Neutrophil (primary cell): Measurements from ENCODE around the gene HPRT1.

Experiments used
- H3K27ac ChIP-seq: fragments of 200-600 bp; sonication (generic); 2 replicates; pipeline ENCODE4 v1.5.1; 2016; ENCODE audit warnings: mild to moderate bottlenecking, moderate library complexity
- H3K27me3 ChIP-seq: fragments of 200-600 bp; sonication (generic); 2 replicates; pipeline ENCODE4 v1.6.0; 2016; ENCODE audit warnings: mild to moderate bottlenecking
- H3K36me3 ChIP-seq: fragments of 200-600 bp; sonication (generic); 2 replicates; pipeline ENCODE4 v1.5.1; 2017
- H3K4me1 ChIP-seq, 2 experiments: fragments of 200-600 bp in 1 of 2; sonication (generic) in 1 of 2; 1 replicate in 1 of 2; 2 replicates in 1 of 2; pipeline versions ENCODE4 v1.5.1 to v1.6.1; 2013 to 2016; ENCODE audit warnings: low read depth in 1 of 2, low read length in 1 of 2, mild to moderate bottlenecking in 1 of 2, moderate library complexity in 1 of 2; ENCODE audit not compliant: control insufficient read depth in 1 of 2, insufficient read depth in 1 of 2
- H3K4me3 ChIP-seq, 2 experiments: fragments of 200-600 bp in 1 of 2; sonication (generic) in 1 of 2; 1 replicate in 1 of 2; 2 replicates in 1 of 2; pipeline ENCODE4 v1.5.1; 2013 to 2016; ENCODE audit warnings: low read depth in 1 of 2, low read length in 1 of 2, mild to moderate bottlenecking in 1 of 2, moderate library complexity in 1 of 2
- H3K9me3 ChIP-seq: fragments of 200-600 bp; sonication (generic); 2 replicates; pipeline ENCODE4 v1.5.1; 2016
- TF ChIP-seq, protein P1 (sequence below): fragments of 200-600 bp; sonication (generic); IDR thresholded peaks from 2 replicates; pipeline ENCODE4 v1.5.1; 2016; ENCODE audit warnings: antibody characterized with exemption

HPRT1 gene

DNA sequence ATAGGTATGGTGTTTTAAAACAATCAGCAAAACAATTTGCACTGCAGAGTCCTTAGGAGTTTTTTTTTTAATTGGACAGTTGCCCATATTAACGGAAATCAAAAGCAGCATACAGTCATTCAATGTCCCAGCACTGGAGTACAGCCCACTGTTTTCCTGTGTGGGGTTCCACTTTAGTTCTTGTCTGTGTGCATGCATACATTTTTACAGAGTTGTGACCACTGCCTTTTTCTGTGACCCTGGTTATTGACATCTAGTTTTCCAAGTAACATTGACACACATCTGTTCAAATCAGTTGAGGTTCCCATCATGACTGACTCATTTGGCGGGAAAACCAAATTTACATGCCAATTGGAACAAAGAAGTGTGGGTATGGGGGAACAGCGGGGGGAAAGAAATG is 83.3 kb downstream of the HPRT1 start:
- no peak overlapping the region for H3K27ac ChIP-seq
- H3K4me3 ChIP-seq = no peak overlapping the region
- TF ChIP-seq, protein P1, sequence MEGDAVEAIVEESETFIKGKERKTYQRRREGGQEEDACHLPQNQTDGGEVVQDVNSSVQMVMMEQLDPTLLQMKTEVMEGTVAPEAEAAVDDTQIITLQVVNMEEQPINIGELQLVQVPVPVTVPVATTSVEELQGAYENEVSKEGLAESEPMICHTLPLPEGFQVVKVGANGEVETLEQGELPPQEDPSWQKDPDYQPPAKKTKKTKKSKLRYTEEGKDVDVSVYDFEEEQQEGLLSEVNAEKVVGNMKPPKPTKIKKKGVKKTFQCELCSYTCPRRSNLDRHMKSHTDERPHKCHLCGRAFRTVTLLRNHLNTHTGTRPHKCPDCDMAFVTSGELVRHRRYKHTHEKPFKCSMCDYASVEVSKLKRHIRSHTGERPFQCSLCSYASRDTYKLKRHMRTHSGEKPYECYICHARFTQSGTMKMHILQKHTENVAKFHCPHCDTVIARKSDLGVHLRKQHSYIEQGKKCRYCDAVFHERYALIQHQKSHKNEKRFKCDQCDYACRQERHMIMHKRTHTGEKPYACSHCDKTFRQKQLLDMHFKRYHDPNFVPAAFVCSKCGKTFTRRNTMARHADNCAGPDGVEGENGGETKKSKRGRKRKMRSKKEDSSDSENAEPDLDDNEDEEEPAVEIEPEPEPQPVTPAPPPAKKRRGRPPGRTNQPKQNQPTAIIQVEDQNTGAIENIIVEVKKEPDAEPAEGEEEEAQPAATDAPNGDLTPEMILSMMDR = no peak
- H3K36me3 ChIP-seq = no peaks in the 10 kb centered on the region
- no peaks in the 10 kb centered on the region for H3K9me3 ChIP-seq
- peaks cover 10 to 14% of the 10 kb centered on the region in 2 experiments for H3K4me1 ChIP-seq
- no peaks in the 10 kb centered on the region for H3K27me3 ChIP-seq

DNA sequence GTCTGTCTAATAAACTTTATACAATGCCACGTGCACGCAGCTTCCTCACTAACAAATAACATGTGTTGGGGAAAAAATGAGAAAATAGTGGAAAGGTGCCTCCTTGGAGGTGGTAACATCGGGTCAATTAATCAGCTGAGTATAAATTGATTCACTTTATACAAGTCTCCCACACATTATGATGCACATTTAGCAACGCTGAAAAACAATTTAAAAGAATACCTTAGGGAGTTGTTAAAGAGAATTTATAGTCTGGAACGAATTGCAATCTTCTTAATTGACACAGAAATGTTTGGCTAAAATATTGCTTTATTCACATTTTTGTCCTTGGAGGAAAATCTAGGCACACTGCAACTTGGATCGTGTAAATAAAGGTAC is 84.2 kb downstream of the HPRT1 start:
- Histone ChIP-seq H3K4me3 (no peak overlapping the region), H3K9me3 (no peaks in the 10 kb centered on the region), H3K4me1 (peaks cover 11 to 16% of the 10 kb centered on the region in 2 experiments), H3K27ac (no peak overlapping the region), H3K27me3 (no peaks in the 10 kb centered on the region), H3K36me3 (no peaks in the 10 kb centered on the region)
- TF ChIP-seq, protein P1 = no peak

DNA sequence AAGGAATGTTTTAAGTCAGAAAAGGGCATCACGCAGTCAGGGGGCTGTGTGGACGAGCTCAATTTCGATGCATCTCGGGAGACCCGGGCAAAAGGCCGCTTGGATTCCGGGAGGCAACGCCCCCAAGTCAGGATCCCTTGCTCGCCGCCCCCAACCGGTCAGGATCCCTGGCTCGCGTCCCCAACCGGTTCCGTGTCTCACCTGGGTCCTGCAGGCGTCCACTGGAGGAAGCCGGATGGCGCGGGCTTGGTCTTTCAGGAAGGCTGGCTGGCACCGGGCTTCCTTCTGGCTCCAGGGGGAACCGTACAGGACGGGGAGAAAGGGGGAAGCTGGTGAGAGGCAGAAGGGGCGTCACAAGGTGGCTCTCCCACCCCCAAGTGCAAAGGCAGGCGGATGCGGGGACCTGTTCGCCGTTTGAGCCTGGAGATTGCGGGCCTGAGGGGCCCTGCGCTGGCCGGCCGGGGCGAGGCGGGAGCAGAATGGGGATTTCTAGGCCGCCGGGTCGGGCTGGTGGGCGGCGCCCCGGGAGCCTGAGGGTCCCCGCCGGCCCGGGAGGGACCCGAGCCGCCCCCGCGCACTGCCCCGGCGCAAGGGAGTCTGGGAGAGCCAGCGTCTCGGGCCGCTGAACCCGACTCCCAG is 84.7 kb downstream of the HPRT1 start:
- peak overlapping the region in 1 of 2 experiments; percentile 28 for H3K4me3 ChIP-seq

DNA sequence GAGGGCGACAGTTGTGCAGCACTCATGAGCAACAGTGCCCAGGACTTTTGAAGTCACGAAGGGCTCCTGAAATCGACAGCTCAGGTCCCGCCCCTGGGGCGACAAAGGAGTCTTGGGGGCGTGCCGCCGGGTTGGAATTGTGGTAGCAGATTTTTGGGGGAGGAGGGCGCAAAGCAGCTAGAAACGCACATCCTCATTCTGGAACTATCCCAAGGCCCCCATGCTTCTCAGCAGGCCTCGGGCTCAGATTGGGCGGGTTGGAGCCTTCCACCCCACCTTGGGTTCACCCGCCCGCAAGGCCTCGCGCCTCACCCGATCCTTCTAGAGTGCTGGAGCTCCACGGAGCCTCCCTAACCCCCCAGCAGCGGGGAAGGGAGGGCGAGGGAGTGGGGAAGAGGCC is 85.5 kb downstream of the HPRT1 start:
- peaks cover 11 to 21% of the 10 kb centered on the region in 2 experiments for H3K4me1 ChIP-seq
- H3K9me3 ChIP-seq = no peaks in the 10 kb centered on the region
- H3K27ac ChIP-seq = no peak overlapping the region
- no peaks in the 10 kb centered on the region for H3K27me3 ChIP-seq
- H3K36me3 ChIP-seq = no peaks in the 10 kb centered on the region
- H3K4me3 ChIP-seq = no peak overlapping the region
- TF ChIP-seq, protein P1 = no peak

More for the DNA sequence above, 84.7 kb downstream of the HPRT1 start:
- peaks cover 11 to 16% of the 10 kb centered on the region in 2 experiments for H3K4me1 ChIP-seq
- no peaks in the 10 kb centered on the region for H3K9me3 ChIP-seq
- H3K36me3 ChIP-seq = no peaks in the 10 kb centered on the region
- H3K27me3 ChIP-seq = no peaks in the 10 kb centered on the region
- TF ChIP-seq, protein P1 = no peak
- no peak overlapping the region for H3K27ac ChIP-seq

DNA sequence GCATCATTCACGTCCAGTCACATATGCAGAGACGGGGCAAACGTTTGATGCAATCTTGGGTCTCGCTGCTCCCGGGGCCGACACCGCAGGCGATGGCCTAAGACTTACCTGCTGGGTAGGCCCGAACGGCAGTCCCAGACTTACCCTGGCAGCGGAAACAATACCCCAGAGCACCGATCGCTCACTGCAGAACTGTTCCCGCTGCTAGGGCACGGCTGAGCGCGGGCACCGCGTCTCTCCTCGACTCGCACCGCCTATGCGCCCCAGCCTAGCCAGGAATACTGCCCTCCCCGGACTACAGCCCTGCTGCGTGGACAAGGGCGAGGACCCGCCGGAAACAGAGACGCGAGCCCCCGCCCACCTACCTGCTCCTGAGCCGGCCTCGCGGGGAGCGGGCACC is 86.2 kb downstream of the HPRT1 start:
- H3K4me3 ChIP-seq = no peak overlapping the region
- no peaks in the 10 kb centered on the region for H3K27me3 ChIP-seq
- H3K27ac ChIP-seq = no peak overlapping the region

More for the DNA sequence above, 86.2 kb downstream of the HPRT1 start:
- Histone ChIP-seq H3K36me3 (no peaks in the 10 kb centered on the region), H3K4me1 (peaks cover 13 to 21% of the 10 kb centered on the region in 2 experiments), H3K9me3 (no peaks in the 10 kb centered on the region)
- TF ChIP-seq, protein P1 = no peak
